Ovary (tissue), 9 donors: ENCODE data around the gene RAB27A. TPM values are rescaled to one million over a fixed set of nuclear protein-coding genes. Genes with fewer than 3 reads are reported as not detected.

ENCODE experiments used
- DNase-seq, 5 donors: peaks; one replicate each; pipeline ENCODE4 v3.0.0-alpha.2; 2019 to 2020
- H3K27ac ChIP-seq, 2 donors: fragments of 200-600 bp; one replicate each; pipeline versions ENCODE4 v1.5.1 to v1.8.0; 2019 to 2022
- H3K27me3 ChIP-seq: fragments of 200-600 bp; one replicate; pipeline ENCODE4 v1.8.0; 2022
- H3K36me3 ChIP-seq: fragments of 200-600 bp; sonication (generic); one replicate; pipeline ENCODE4 v1.5.1; 2019
- H3K4me1 ChIP-seq: one replicate; pipeline ENCODE4 v1.8.1; 2013; ENCODE audit warnings: mild to moderate bottlenecking, moderate library complexity; ENCODE audit not compliant: insufficient read depth
- H3K4me3 ChIP-seq: fragments of 200-600 bp; sonication (generic); one replicate; pipeline ENCODE4 v1.5.1; 2017
- H3K9me3 ChIP-seq, 2 donors: fragments of 200-600 bp in 1 of 2; sonication (generic) in 1 of 2; one replicate each; pipeline versions ENCODE4 v1.5.1 to v1.8.1; 2013 to 2019; ENCODE audit warnings: mild to moderate bottlenecking in 1 of 2, moderate library complexity in 1 of 2
- CTCF ChIP-seq, 3 donors: fragments of 450-650 bp in 2 of 3; fragments of 200-600 bp in 1 of 3; IDR thresholded peaks; one replicate each; pipeline versions ENCODE4 v1.5.1 to v1.8.0; 2016 to 2022; ENCODE audit warnings: antibody characterized with exemption in 3 of 3, mild to moderate bottlenecking in 1 of 3
- EP300 ChIP-seq: sonication (generic); formaldehyde crosslinking; IDR thresholded peaks from one replicate; pipeline ENCODE4 v1.6.1; 2017; ENCODE audit warnings: antibody characterized with exemption
- POLR2A ChIP-seq: fragments of 450-650 bp; IDR thresholded peaks from one replicate; pipeline ENCODE4 v1.6.1; 2017; ENCODE audit warnings: antibody characterized with exemption, mild to moderate bottlenecking, moderate library complexity
- WGBS, 3 donors: extraction: QIAGEN DNeasy Blood & Tissue Kit in 1 of 3; methylation state at CpG; one replicate each; pipeline versions ENCODE4 v1.1.5 to v1.1.7; 2013 to 2017; 5-methylcytosine and 5-hydroxymethylcytosine counted together
- intact Hi-C, 4 donors: fragments of 100-400 bp; cut with DNase I; formaldehyde crosslinking; loops; one replicate each; pipeline versions ENCODE4 v1.11.0 to v1.15.1; 2022 to 2023
- polyA plus RNA-seq, 2 donors: library from polyadenylated mRNA; stranded (reverse); fragments of 200-250 nt in 1 of 2; fragments of 350-450 nt in 1 of 2; fragmentation: Illumina TruSeq in 1 of 2; extraction: RNeasy Lipid Tissue Mini Kit (QIAGEN cat#74804) in 1 of 2; gene quantifications; one replicate each; pipeline ENCODE4 v1.2.3, GENCODE V29; 2013 to 2014
- total RNA-seq, 7 donors: library from RNA; depleted of rRNA in 2 of 7; stranded (reverse); fragments of >200 nt in 2 of 7; fragmentation: NEBNext Ultra II Directional in 3 of 7; extraction: Animal tissue kit (Norgen Biotek cat#: 25700) in 3 of 7; gene quantifications; one replicate each; pipeline versions ENCODE4 v1.1.0 to v1.2.4, GENCODE V29; 2016 to 2023
- donor health status: DM: no; HTN: no; CAD: no; lungs with moderate emphysema.
- donor health status: DM: no; HTN: no; CAD: no.
- donor health status: Bipolar disorder and iron deficiency.
- donor health status: DM: yes; HTN: yes; CAD: no.
- donor health status: DM: no; HTN: no; CAD: no.
- donor health status: DM: yes; HTN: yes; CAD: no.

The RAB27A gene
- total and polyA plus RNA-seq, 9 donors = 5.8 to 38.0 (median 12.1) TPM

- H3K27me3 ChIP-seq = no peaks in the 10 kb centered on the region
- no peaks in the 10 kb centered on the region for H3K9me3 ChIP-seq
- no peaks in the 10 kb centered on the region for H3K36me3 ChIP-seq
- intact Hi-C loops = no loop called here
- H3K4me1 ChIP-seq = no peaks in the 10 kb centered on the region
- no peak overlapping the region for H3K27ac ChIP-seq
- TF ChIP-seq POLR2A (no peak), EP300 (no peak), CTCF (IDR thresholded peaks at IDR 0.05) (no peak)
- H3K4me3 ChIP-seq = no peak overlapping the region
- no peak for DNase-seq
- WGBS, 3 donors = 80 to 97% (median 95%) methylated on average over 4 of the region's 4 CpGs
Measured at GRCh38 chr15:55204464-55204863, 85.1 kb downstream of the RAB27A start.

DNA sequence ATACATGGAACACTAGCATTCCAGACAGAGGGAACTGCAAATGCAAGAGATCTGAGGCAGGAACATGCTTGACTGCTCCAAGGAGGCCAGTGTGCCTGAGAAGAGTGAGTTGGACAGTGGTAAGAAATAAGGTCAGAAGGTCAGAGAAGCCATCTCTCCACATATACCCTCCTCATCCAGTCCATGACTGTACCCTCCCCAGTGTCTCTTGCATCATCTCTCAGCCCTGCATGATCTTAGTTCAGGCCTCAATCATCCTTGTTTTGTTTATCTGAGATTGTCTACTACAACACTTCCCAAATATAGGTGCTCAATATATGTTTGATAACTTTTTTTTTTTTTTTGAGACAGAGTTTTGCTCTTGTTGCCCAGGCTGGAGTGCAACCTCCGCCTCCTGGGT is 87.4 kb downstream of the RAB27A start:
- Histone ChIP-seq H3K27ac (no peak overlapping the region), H3K27me3 (no peaks in the 10 kb centered on the region), H3K4me1 (no peaks in the 10 kb centered on the region), H3K36me3 (no peaks in the 10 kb centered on the region), H3K4me3 (no peak overlapping the region), H3K9me3 (no peaks in the 10 kb centered on the region)
- TF ChIP-seq CTCF (IDR thresholded peaks at IDR 0.05) (no peak), POLR2A (no peak), EP300 (no peak)
- intact Hi-C loops = no loop called here
- DNase-seq = no peak
- 95 to 100% (median 100%) methylated on average over 1 of the region's 1 CpG for WGBS, 3 donors

DNA sequence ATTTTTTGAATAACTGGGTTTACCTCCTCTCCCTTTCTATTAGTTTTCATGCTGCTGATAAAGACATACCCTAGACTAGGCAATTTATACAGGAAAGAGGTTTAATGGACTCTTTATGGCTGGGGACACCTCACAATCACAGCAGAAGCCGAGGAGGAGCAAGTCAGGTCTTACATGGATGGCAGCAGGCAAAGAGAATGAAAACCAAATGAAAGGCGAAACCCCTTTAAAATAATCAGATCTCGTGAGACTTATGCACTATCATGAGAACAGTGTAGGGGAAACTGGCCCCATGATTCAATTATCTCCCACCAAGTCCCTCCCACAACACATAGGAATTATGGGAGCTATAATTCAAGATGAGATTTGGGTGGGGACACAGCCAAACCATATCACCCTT is 90.9 kb downstream of the RAB27A start:
- Histone ChIP-seq H3K27me3 (no peaks in the 10 kb centered on the region), H3K4me1 (peaks cover 5% of the 10 kb centered on the region), H3K27ac (no peak overlapping the region), H3K9me3 (no peaks in the 10 kb centered on the region), H3K36me3 (no peaks in the 10 kb centered on the region), H3K4me3 (no peak overlapping the region)
- TF ChIP-seq EP300 = no peak
- no peak for TF ChIP-seq CTCF (IDR thresholded peaks at IDR 0.05)
- TF ChIP-seq POLR2A = no peak
- no peak for DNase-seq
- WGBS, 3 donors = 79 to 97% (median 96%) methylated on average over 3 of the region's 3 CpGs
- intact Hi-C loops = no loop called here

DNA sequence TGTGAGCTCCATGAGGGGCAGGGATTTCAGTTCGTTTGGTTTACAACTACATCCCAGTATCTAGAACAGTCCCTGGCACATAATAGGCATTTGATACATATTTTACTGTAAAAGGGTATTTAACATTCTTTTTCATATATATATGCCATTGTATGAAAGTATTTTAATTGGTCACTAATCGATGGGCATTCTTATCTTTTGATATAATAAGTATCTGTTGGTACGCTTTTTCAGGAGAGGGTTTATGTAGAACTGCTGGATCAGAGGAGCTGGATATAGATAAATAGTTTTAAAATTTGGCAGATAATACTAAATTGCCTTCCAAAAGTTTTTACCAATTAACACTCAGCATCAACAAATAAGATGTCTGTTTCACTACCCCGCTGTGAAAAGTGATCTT is 91.9 kb downstream of the RAB27A start:
- Histone ChIP-seq H3K4me3 (peak overlapping the region; percentile 90), H3K9me3 (no peaks in the 10 kb centered on the region), H3K27me3 (no peaks in the 10 kb centered on the region), H3K27ac (peak overlapping the region in 1 of 2 donors; percentile 84), H3K36me3 (no peaks in the 10 kb centered on the region), H3K4me1 (peaks cover 5% of the 10 kb centered on the region)
- 18 to 44% (median 33%) methylated on average over 4 of the region's 4 CpGs for WGBS, 3 donors
- no peak for DNase-seq
- intact Hi-C loops = no loop called here
- TF ChIP-seq EP300 = no peak
- TF ChIP-seq POLR2A = no peak
- no peak for TF ChIP-seq CTCF (IDR thresholded peaks at IDR 0.05)

DNA sequence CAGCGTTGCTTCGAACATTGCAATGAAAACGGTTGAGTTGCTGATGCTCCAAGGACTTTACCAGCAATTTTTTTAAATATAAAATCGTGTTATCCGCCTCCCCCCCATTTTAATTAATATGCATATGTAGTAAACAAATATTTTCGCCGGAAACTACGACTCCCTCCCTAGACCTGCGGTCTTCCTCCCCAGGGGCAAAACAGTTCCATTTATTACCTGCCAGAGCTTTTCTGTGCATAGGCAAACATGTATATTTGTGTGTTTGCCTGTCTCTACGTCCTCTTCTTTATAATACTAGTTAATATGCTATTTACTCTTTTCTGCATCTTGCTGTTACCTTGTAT is 92.3 kb downstream of the RAB27A start:
- no peak for DNase-seq
- Histone ChIP-seq H3K27ac (peak overlapping the region; percentile 66 to 84), H3K4me1 (peaks cover 5% of the 10 kb centered on the region), H3K27me3 (no peaks in the 10 kb centered on the region), H3K36me3 (no peaks in the 10 kb centered on the region), H3K9me3 (no peaks in the 10 kb centered on the region), H3K4me3 (peak overlapping the region; percentile 90)
- 0 to 1% (median 1%) methylated on average over 10 of the region's 10 CpGs for WGBS, 3 donors
- TF ChIP-seq EP300 (no peak), CTCF (IDR thresholded peaks at IDR 0.05) (no peak), POLR2A (no peak)
- intact Hi-C loops = no loop called here
